GM12878 (cell line): ENCODE data around the gene PGLYRP2. TPM values are rescaled to one million over a fixed set of nuclear protein-coding genes. Genes with fewer than 3 reads are reported as not detected.

ENCODE experiments used
- ATAC-seq: fragments of 200-7000 bp; cut with Tn5 transposase; 3 replicates; pipeline ENCODE4 v1.9.1; 2020; ENCODE audit warnings: mild to moderate bottlenecking, moderate library complexity
- BruUV-seq: library from RNA; stranded (reverse); fragments of 400-500 nt; replicated peaks from 2 replicates; lab custom pipeline; 2021; lab: Mats Ljungman, UMichigan
- CTCF ChIA-PET: fragments of 300-600 bp; sonication (Branson Sonifier 250); formaldehyde crosslinking; extraction: SDS; loops from one replicate; lab custom pipeline; 2021; ENCODE audit warnings: inconsistent platforms; lab: Yijun Ruan, JAX
- POLR2A ChIA-PET: fragments of 350-600 bp; formaldehyde crosslinking; extraction: SDS; loops from one replicate; lab custom pipeline; 2021; ENCODE audit warnings: inconsistent platforms; lab: Charles Lee
- RAD21 ChIA-PET: fragments of 300-600 bp; sonication (Branson Sonifier 250); formaldehyde crosslinking; loops from one replicate; lab custom pipeline; 2023; ENCODE audit warnings: antibody characterized with exemption; ENCODE audit not compliant: unreplicated experiment; lab: Charles Lee
- SMC1A ChIA-PET: fragments of 300-600 bp; sonication (Branson Sonifier 250); formaldehyde crosslinking; loops from one replicate; lab custom pipeline; 2023; ENCODE audit not compliant: unreplicated experiment, uncharacterized antibody; lab: Charles Lee
- DNase-seq: peaks from one replicate; pipeline ENCODE4 v3.0.0-alpha.2; 2011; ENCODE audit warnings: low read depth, low spot score
- FAIRE-seq: peaks from 3 replicates; lab custom pipeline; 2011; peaks lifted over from hg19 to GRCh38; lab: Jason Lieb, UNC
- H2AFZ ChIP-seq: 2 replicates; pipeline ENCODE4 v1.6.0; 2011; ENCODE audit warnings: low read depth, low read length, control low read depth; ENCODE audit not compliant: control insufficient read depth
- H3K27ac ChIP-seq: 2 replicates; pipeline ENCODE4 v1.5.1; 2011; ENCODE audit warnings: control low read depth; ENCODE audit not compliant: control insufficient read depth, insufficient read depth
- H3K27me3 ChIP-seq, 2 experiments: replicated peaks in 1 of 2; 2 replicates each; pipeline versions ENCODE4 v1.6.0 to v1.6.1; 2011; ENCODE audit warnings: low read length in 1 of 2; ENCODE audit not compliant: control insufficient read depth in 2 of 2, insufficient read depth in 2 of 2
- H3K36me3 ChIP-seq, 2 experiments: 2 replicates each; pipeline ENCODE4 v1.5.1; 2011; ENCODE audit warnings: low read length in 1 of 2; ENCODE audit not compliant: control insufficient read depth in 2 of 2, insufficient read depth in 2 of 2
- H3K4me1 ChIP-seq: 2 replicates; pipeline ENCODE4 v1.6.1; 2011; ENCODE audit warnings: mild to moderate bottlenecking, low read length, moderate library complexity, mixed read lengths; ENCODE audit not compliant: control insufficient read depth, insufficient read depth
- H3K4me2 ChIP-seq: 2 replicates; pipeline ENCODE4 v1.6.0; 2011; ENCODE audit warnings: control low read depth; ENCODE audit not compliant: control insufficient read depth, insufficient read depth
- H3K4me3 ChIP-seq: fragments of 200-600 bp; sonication (generic); 2 replicates; pipeline ENCODE4 v1.5.1; 2016
- H3K79me2 ChIP-seq: 2 replicates; pipeline ENCODE4 v1.6.0; 2011; ENCODE audit warnings: low read length; ENCODE audit not compliant: control insufficient read depth, insufficient read depth
- H3K9ac ChIP-seq: 2 replicates; pipeline ENCODE4 v1.8.0; 2011; ENCODE audit warnings: low read length, control low read depth, mixed read lengths; ENCODE audit not compliant: control insufficient read depth, insufficient read depth
- H3K9me3 ChIP-seq: replicated peaks from 3 replicates; pipeline ENCODE4 v1.5.1; 2011; ENCODE audit warnings: mild to moderate bottlenecking, low read length; ENCODE audit not compliant: control insufficient read depth, insufficient read depth
- H4K20me1 ChIP-seq: 2 replicates; pipeline ENCODE4 v1.6.0; 2011; ENCODE audit not compliant: control insufficient read depth, insufficient read depth
- CBX5 ChIP-seq: sonication (generic); IDR thresholded peaks from 2 replicates; pipeline ENCODE4 v1.6.1; 2016; ENCODE audit warnings: low read depth, moderate library complexity, mild to moderate bottlenecking, inconsistent platforms
- FOXK2 ChIP-seq: fragments of 450-650 bp; IDR thresholded peaks from 2 replicates; pipeline ENCODE4 v1.6.1; 2017; ENCODE audit warnings: mild to moderate bottlenecking, moderate library complexity
- GABPA ChIP-seq: IDR thresholded peaks from 2 replicates; pipeline ENCODE4 v1.6.1; 2014; ENCODE audit warnings: antibody characterized with exemption, low read depth, mild to moderate bottlenecking, inconsistent platforms
- IKZF1 ChIP-seq: fragments of 450-650 bp; conservative IDR thresholded peaks from 2 replicates; pipeline ENCODE4 v1.6.1; 2017; ENCODE audit warnings: antibody characterized with exemption, mild to moderate bottlenecking
- KDM1A ChIP-seq: fragments of 200-600 bp; sonication (generic); IDR thresholded peaks from 2 replicates; pipeline ENCODE4 v1.6.1; 2016; ENCODE audit warnings: borderline replicate concordance
- NBN ChIP-seq: fragments of 450-650 bp; IDR thresholded peaks from 2 replicates; pipeline ENCODE4 v1.6.1; 2016
- NRF1 ChIP-seq: conservative IDR thresholded peaks from 2 replicates; pipeline ENCODE4 v1.6.1; 2011; ENCODE audit warnings: mild to moderate bottlenecking, low read depth, low read length, improper control_type of control experiment
- SIX5 ChIP-seq: IDR thresholded peaks from 2 replicates; pipeline ENCODE4 v1.6.1; 2011; ENCODE audit warnings: mild to moderate bottlenecking, low read depth, low read length, moderate library complexity; ENCODE audit not compliant: severe bottlenecking
- YY1 ChIP-seq: IDR thresholded peaks from 2 replicates; pipeline ENCODE4 v1.6.1; 2011; ENCODE audit warnings: low read depth, mild to moderate bottlenecking, low read length
- ZNF384 ChIP-seq: IDR thresholded peaks from 2 replicates; pipeline ENCODE4 v1.6.1; 2012; ENCODE audit warnings: low read depth, mild to moderate bottlenecking, low read length, improper control_type of control experiment, borderline replicate concordance
- WGBS: methylation state at CpG from one replicate; pipeline ENCODE4 v1.1.6; 2016; ENCODE audit warnings: low lambda C conversion rate; ENCODE audit not compliant: insufficient replicate concordance, insufficient coverage; ENCODE audit errors: missing lambda C conversion rate; 5-methylcytosine and 5-hydroxymethylcytosine counted together
- in situ Hi-C: fragments of 300-500 bp; cut with MboI; formaldehyde crosslinking; loops from 9 replicates; pipeline ENCODE4 v1.14.3; 2018; ENCODE audit warnings: mixed read lengths
- intact Hi-C: fragments of 100-400 bp; cut with micrococcal nuclease; formaldehyde crosslinking; loops from one replicate; pipeline ENCODE4 v1.14.2; 2022; ENCODE audit not compliant: unreplicated experiment
- polyA plus RNA-seq, 11 experiments: library from polyadenylated mRNA; depleted of rRNA in 4 of 11; unstranded in 6 of 11; stranded (reverse) in 5 of 11; fragments of >200 nt; fragmentation: Nextera tagmentation in 4 of 11; fragmentation: Illumina TruSeq in 1 of 11; extraction: Ambion mirVana in 4 of 11; extraction: Trizol in 1 of 11; gene quantifications; 1 replicate in 1 of 11; 2 replicates in 10 of 11; pipeline versions ENCODE4 v1.2.1 to v1.2.3, GENCODE V29; 2011 to 2016; ENCODE audit warnings: inconsistent platforms in 2 of 11, missing spikeins in 2 of 11, low read depth in 1 of 11
- total RNA-seq, 4 experiments: library from RNA; depleted of rRNA in 3 of 4; stranded (reverse); fragments of >200 nt in 3 of 4; fragmentation: Illumina TruSeq in 1 of 4; extraction: Trizol in 1 of 4; gene quantifications; 2 replicates each; pipeline versions ENCODE4 v1.2.1 to v1.2.3, GENCODE V29; 2013 to 2021
- TF ChIP-seq, protein P1 (sequence below): IDR thresholded peaks from 2 replicates; pipeline ENCODE4 v1.6.1; 2011; ENCODE audit warnings: borderline replicate concordance, low read depth, mild to moderate bottlenecking, moderate library complexity, mixed read lengths, low read length; ENCODE audit not compliant: insufficient read depth; ENCODE audit errors: extremely low read length
- TF ChIP-seq, protein P2 (sequence below): IDR thresholded peaks from 2 replicates; pipeline ENCODE4 v1.6.1; 2012; ENCODE audit warnings: low read length, inconsistent platforms
- TF ChIP-seq, protein P3 (sequence below): fragments of 450-650 bp; IDR thresholded peaks from 2 replicates; pipeline ENCODE4 v1.6.1; 2017; ENCODE audit warnings: mild to moderate bottlenecking, moderate library complexity
- TF ChIP-seq, protein P4 (sequence below): IDR thresholded peaks from 2 replicates; pipeline ENCODE4 v1.6.1; 2011; ENCODE audit warnings: mild to moderate bottlenecking, low read depth, low read length, moderate library complexity; ENCODE audit not compliant: insufficient replicate concordance

Gene PGLYRP2
- total and polyA plus RNA-seq, 10 of the 15 experiments (the other 5 are each of a cell fraction or from before 2014, with no cell fraction given), result 0.15 to 0.48 (median 0.26) TPM; not detected in 5

DNA sequence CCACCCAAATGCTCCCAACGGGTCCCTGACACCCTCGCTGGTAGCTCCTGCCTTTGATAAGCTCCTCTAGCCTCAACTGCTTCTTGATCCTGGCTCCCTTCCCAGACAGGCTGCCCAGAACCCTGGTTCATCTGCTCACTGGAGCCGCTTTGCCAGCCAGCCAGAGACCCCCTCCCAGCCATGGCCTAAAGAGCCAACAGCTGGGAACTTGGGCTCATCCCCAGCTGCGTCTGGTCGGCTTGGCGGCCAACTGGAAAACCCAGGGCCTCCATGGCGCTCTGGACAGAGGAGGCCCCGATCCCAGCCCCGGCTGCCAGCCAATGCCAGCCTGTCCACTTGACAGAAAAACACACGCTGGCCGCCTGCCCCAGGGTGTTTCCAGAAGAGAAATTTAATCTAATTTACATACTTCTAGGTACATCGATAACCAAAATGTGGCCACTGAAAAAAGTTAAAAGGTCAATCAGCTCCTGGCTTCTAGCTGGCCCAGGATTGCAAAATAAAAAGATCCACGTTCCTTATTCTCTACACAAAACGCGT lies 57.5 kb downstream of the PGLYRP2 start:
- peaks cover 21% of the 10 kb centered on the region for H3K79me2 ChIP-seq
- intact Hi-C loops, result no loop called here
- ChIA-PET SMC1A (no interaction called here), RAD21 (no interaction called here), CTCF (interaction anchor here (6.1 kb wide), 1 partner anchor 134 kb away, joined by 85 read pairs; no protein-coding TSS in a partner anchor), POLR2A (no interaction called here)
- no peak overlapping the region for H3K4me2 ChIP-seq
- H3K4me1 ChIP-seq, result peaks cover 8% of the 10 kb centered on the region
- BruUV-seq, result no TSS peak
- H2AFZ ChIP-seq, result no peak overlapping the region
- TF ChIP-seq ZNF384 (no peak), KDM1A (no peak), FOXK2 (no peak), GABPA (no peak), NRF1 (no peak), SIX5 (no peak), CBX5 (no peak), NBN (no peak), IKZF1 (no peak), YY1 (no peak)
- TF ChIP-seq, protein P1, sequence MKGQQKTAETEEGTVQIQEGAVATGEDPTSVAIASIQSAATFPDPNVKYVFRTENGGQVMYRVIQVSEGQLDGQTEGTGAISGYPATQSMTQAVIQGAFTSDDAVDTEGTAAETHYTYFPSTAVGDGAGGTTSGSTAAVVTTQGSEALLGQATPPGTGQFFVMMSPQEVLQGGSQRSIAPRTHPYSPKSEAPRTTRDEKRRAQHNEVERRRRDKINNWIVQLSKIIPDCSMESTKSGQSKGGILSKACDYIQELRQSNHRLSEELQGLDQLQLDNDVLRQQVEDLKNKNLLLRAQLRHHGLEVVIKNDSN, result no peak
- TF ChIP-seq, protein P2, sequence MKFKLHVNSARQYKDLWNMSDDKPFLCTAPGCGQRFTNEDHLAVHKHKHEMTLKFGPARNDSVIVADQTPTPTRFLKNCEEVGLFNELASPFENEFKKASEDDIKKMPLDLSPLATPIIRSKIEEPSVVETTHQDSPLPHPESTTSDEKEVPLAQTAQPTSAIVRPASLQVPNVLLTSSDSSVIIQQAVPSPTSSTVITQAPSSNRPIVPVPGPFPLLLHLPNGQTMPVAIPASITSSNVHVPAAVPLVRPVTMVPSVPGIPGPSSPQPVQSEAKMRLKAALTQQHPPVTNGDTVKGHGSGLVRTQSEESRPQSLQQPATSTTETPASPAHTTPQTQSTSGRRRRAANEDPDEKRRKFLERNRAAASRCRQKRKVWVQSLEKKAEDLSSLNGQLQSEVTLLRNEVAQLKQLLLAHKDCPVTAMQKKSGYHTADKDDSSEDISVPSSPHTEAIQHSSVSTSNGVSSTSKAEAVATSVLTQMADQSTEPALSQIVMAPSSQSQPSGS, result no peak
- TF ChIP-seq, protein P3, sequence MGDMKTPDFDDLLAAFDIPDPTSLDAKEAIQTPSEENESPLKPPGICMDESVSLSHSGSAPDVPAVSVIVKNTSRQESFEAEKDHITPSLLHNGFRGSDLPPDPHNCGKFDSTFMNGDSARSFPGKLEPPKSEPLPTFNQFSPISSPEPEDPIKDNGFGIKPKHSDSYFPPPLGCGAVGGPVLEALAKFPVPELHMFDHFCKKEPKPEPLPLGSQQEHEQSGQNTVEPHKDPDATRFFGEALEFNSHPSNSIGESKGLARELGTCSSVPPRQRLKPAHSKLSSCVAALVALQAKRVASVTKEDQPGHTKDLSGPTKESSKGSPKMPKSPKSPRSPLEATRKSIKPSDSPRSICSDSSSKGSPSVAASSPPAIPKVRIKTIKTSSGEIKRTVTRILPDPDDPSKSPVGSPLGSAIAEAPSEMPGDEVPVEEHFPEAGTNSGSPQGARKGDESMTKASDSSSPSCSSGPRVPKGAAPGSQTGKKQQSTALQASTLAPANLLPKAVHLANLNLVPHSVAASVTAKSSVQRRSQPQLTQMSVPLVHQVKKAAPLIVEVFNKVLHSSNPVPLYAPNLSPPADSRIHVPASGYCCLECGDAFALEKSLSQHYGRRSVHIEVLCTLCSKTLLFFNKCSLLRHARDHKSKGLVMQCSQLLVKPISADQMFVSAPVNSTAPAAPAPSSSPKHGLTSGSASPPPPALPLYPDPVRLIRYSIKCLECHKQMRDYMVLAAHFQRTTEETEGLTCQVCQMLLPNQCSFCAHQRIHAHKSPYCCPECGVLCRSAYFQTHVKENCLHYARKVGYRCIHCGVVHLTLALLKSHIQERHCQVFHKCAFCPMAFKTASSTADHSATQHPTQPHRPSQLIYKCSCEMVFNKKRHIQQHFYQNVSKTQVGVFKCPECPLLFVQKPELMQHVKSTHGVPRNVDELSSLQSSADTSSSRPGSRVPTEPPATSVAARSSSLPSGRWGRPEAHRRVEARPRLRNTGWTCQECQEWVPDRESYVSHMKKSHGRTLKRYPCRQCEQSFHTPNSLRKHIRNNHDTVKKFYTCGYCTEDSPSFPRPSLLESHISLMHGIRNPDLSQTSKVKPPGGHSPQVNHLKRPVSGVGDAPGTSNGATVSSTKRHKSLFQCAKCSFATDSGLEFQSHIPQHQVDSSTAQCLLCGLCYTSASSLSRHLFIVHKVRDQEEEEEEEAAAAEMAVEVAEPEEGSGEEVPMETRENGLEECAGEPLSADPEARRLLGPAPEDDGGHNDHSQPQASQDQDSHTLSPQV, result no peak
- TF ChIP-seq, protein P4, sequence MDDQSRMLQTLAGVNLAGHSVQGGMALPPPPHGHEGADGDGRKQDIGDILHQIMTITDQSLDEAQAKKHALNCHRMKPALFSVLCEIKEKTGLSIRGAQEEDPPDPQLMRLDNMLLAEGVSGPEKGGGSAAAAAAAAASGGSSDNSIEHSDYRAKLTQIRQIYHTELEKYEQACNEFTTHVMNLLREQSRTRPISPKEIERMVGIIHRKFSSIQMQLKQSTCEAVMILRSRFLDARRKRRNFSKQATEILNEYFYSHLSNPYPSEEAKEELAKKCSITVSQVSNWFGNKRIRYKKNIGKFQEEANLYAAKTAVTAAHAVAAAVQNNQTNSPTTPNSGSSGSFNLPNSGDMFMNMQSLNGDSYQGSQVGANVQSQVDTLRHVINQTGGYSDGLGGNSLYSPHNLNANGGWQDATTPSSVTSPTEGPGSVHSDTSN, result no peak
- no peak for DNase-seq
- H3K9ac ChIP-seq, result no peak overlapping the region
- H3K27ac ChIP-seq, result no peak overlapping the region
- H4K20me1 ChIP-seq, result 0 out of 2 replicates have a peak, but pooled peaks cover 3% of the 10 kb centered on the region
- in situ Hi-C loops, result no loop called here
- FAIRE-seq, result no peak
- no peak for ATAC-seq
- H3K4me3 ChIP-seq, result no peak overlapping the region
- H3K36me3 ChIP-seq, result peaks cover 14 to 34% of the 10 kb centered on the region in 2 experiments
- no peaks in the 10 kb centered on the region; the same call in 2 of the 3 replicates for H3K9me3 ChIP-seq
- no peaks in the 10 kb centered on the region for H3K27me3 ChIP-seq
- WGBS, result 99% methylated on average over 13 of the region's 15 CpGs
